Activated CD8-positive, alpha-beta T cell treated with anti-CD3 and anti-CD28 coated beads for 36 hours (primary cell): Measurements from ENCODE around the gene ATG2A. TPM values are rescaled to one million over a fixed set of nuclear protein-coding genes. Genes with fewer than 3 reads are reported as not detected.

Experiments used
- ATAC-seq: fragments of 200-7000 bp; cut with Tn5 transposase; one replicate; pipeline ENCODE4 v1.10.0; 2021; ENCODE audit warnings: mild to moderate bottlenecking, moderate library complexity
- CTCF ChIA-PET: fragments of 350-600 bp; sonication (Branson Sonifier 250); formaldehyde crosslinking; loops from one replicate; lab custom pipeline; 2021; ENCODE audit warnings: antibody characterized with exemption; lab: Charles Lee
- POLR2A ChIA-PET: fragments of 350-600 bp; sonication (Branson Sonifier 250); formaldehyde crosslinking; loops from one replicate; lab custom pipeline; 2021; ENCODE audit warnings: antibody characterized with exemption; lab: Charles Lee
- DNase-seq: peaks from one replicate; pipeline ENCODE4 v3.0.0-alpha.2; 2020
- H3K27ac Mint-ChIP-seq: one replicate; pipeline ENCODE4 v1.8.0; 2021; ENCODE audit warnings: mild to moderate bottlenecking, mixed read lengths
- H3K27me3 Mint-ChIP-seq: one replicate; pipeline ENCODE4 v1.8.0; 2021; ENCODE audit warnings: mixed read lengths
- H3K36me3 Mint-ChIP-seq: one replicate; pipeline ENCODE4 v1.8.0; 2021; ENCODE audit warnings: low read depth, mixed read lengths
- H3K4me1 Mint-ChIP-seq: one replicate; pipeline ENCODE4 v1.8.0; 2021; ENCODE audit warnings: low read depth, mixed read lengths
- H3K4me3 Mint-ChIP-seq: one replicate; pipeline ENCODE4 v1.8.0; 2021; ENCODE audit warnings: mild to moderate bottlenecking, moderate library complexity, mixed read lengths
- H3K9me3 Mint-ChIP-seq: one replicate; pipeline ENCODE4 v1.8.0; 2021; ENCODE audit warnings: mixed read lengths
- CTCF ChIP-seq: fragments of 200-600 bp; IDR thresholded peaks from one replicate; pipeline ENCODE4 v1.8.0; 2022; ENCODE audit warnings: antibody characterized with exemption, mild to moderate bottlenecking
- intact Hi-C: fragments of 100-400 bp; cut with micrococcal nuclease; formaldehyde crosslinking; loops from one replicate; pipeline ENCODE4 v1.10.0; 2022
- total RNA-seq, 2 experiments: library from RNA; stranded (reverse); gene quantifications; one replicate each; pipeline ENCODE4 v1.2.3, GENCODE V29; 2021

Gene ATG2A
- total RNA-seq, 2 experiments from 2014 or later, result 17.1 to 17.5 TPM

GRCh38 chr11:64916040-64916774, 802 bp downstream of the ATG2A start:
- H3K36me3 Mint-ChIP-seq, result peaks cover 1% of the 10 kb centered on the region
- H3K9me3 Mint-ChIP-seq, result no peaks in the 10 kb centered on the region
- ChIA-PET POLR2A (interaction anchor here (1.2 to 1.4 kb wide), 2 partner anchors 8 to 16 kb away, joined by 3 to 5 read pairs; partner anchors contain the start of gene PPP2R5B), CTCF (interaction anchor here (1.1 to 1.4 kb wide), 5 partner anchors 22 to 69 kb away, joined by 3 to 4 read pairs (median 3); no protein-coding TSS in a partner anchor)
- no peaks in the 10 kb centered on the region for H3K27me3 Mint-ChIP-seq
- intact Hi-C loops, result no loop called here
- H3K27ac Mint-ChIP-seq, result peak overlapping the region; percentile 93
- no peak for TF ChIP-seq CTCF
- H3K4me3 Mint-ChIP-seq, result peak overlapping the region; percentile 93
- DNase-seq, result peak; percentile 59
- no peak for ATAC-seq
- H3K4me1 Mint-ChIP-seq, result peaks cover 23% of the 10 kb centered on the region

GRCh38 chr11:64915376-64915887, 1.6 kb downstream of the ATG2A start:
- CTCF ChIA-PET, result interaction anchor here (1.1 to 1.4 kb wide), 3 partner anchors 22 to 67 kb away, joined by 3 to 4 read pairs (median 4); no protein-coding TSS in a partner anchor
- POLR2A ChIA-PET, result interaction anchor here (1.2 to 1.4 kb wide), 2 partner anchors 9 to 15 kb away, joined by 3 to 5 read pairs; partner anchors contain the start of gene PPP2R5B
- Mint-ChIP-seq H3K9me3 (no peaks in the 10 kb centered on the region), H3K4me1 (peaks cover 23% of the 10 kb centered on the region), H3K36me3 (peaks cover 2% of the 10 kb centered on the region), H3K27ac (peak overlapping the region; percentile 93), H3K4me3 (peak overlapping the region; percentile 93), H3K27me3 (no peaks in the 10 kb centered on the region)
- intact Hi-C loops, result no loop called here
- DNase-seq, result no peak
- no peak for ATAC-seq
- no peak for TF ChIP-seq CTCF

- intact Hi-C loops, result no loop called here
- Mint-ChIP-seq H3K36me3 (peaks cover 4% of the 10 kb centered on the region), H3K27ac (no peak overlapping the region), H3K4me3 (no peak overlapping the region), H3K9me3 (no peaks in the 10 kb centered on the region), H3K4me1 (peaks cover 23% of the 10 kb centered on the region), H3K27me3 (no peaks in the 10 kb centered on the region)
- ChIA-PET POLR2A (interaction anchor here (0.5 to 0.6 kb wide), 2 partner anchors 10 to 12 kb away, joined by 3 read pairs; partner anchors contain the start of gene PPP2R5B), CTCF (interaction anchor here (1.1 kb wide), 1 partner anchor 66 kb away, joined by 3 read pairs; no protein-coding TSS in a partner anchor)
- no peak for ATAC-seq
- no peak for DNase-seq
- no peak for TF ChIP-seq CTCF
Observed at GRCh38 chr11:64914123-64914522, 2.9 kb downstream of the ATG2A start.

GRCh38 chr11:64913171-64913727, 3.8 kb downstream of the ATG2A start:
- Mint-ChIP-seq H3K36me3 (peaks cover 4% of the 10 kb centered on the region), H3K9me3 (no peaks in the 10 kb centered on the region), H3K4me1 (peaks cover 23% of the 10 kb centered on the region), H3K27ac (no peak overlapping the region), H3K27me3 (no peaks in the 10 kb centered on the region), H3K4me3 (no peak overlapping the region)
- intact Hi-C loops, result no loop called here
- ATAC-seq (no peak), DNase-seq (no peak)
- ChIA-PET CTCF (interaction anchor here (1.1 kb wide), 1 partner anchor 66 kb away, joined by 3 read pairs; no protein-coding TSS in a partner anchor), POLR2A (no interaction called here)
- no peak for TF ChIP-seq CTCF
